ENCODE measurements around the gene SETMAR.
"Not testable (repeated sequence)": the region's sequence is repeated elsewhere in the genome, so short reads cannot be mapped to it uniquely, and the experiment has no call there.

The SETMAR gene

GRCh38 chr3:4281991-4282390 is 21.2 kb upstream of the SETMAR start:
- H3K4me3 ChIP-seq (ENCODE audit: low read depth, low read length) = no peak overlapping the region
- TF ChIP-seq CTCF (conservative IDR thresholded peaks at IDR 0.05; ENCODE audit: low read depth, low read length) = no peak
- no peak for DNase-seq (ENCODE audit: low read depth)

- TF ChIP-seq CTCF (conservative IDR thresholded peaks at IDR 0.05; ENCODE audit: low read depth, low read length) = no peak
- H3K4me3 ChIP-seq (ENCODE audit: low read depth, low read length) = no peak overlapping the region
- DNase-seq (ENCODE audit: low read depth) = peak; percentile 27
Measured at GRCh38 chr3:4284865-4285264, 18.3 kb upstream of the SETMAR start.

- H3K4me3 ChIP-seq (ENCODE audit: low read depth, low read length) = no peak overlapping the region
- no peak for TF ChIP-seq CTCF (conservative IDR thresholded peaks at IDR 0.05; ENCODE audit: low read depth, low read length)
- DNase-seq (ENCODE audit: low read depth) = no peak
Measured at GRCh38 chr3:4289044-4289443, 14.1 kb upstream of the SETMAR start.

- peak; percentile 74 for DNase-seq (ENCODE audit: low read depth)
- no peak overlapping the region for H3K4me3 ChIP-seq (ENCODE audit: low read depth, low read length)
- TF ChIP-seq CTCF (conservative IDR thresholded peaks at IDR 0.05; ENCODE audit: low read depth, low read length) = peak; percentile 84
Measured at GRCh38 chr3:4290272-4290893, 12.8 kb upstream of the SETMAR start.

GRCh38 chr3:4292301-4292700 is 10.9 kb upstream of the SETMAR start:
- no peak for DNase-seq (ENCODE audit: low read depth)
- no peak for TF ChIP-seq CTCF (conservative IDR thresholded peaks at IDR 0.05; ENCODE audit: low read depth, low read length)

GRCh38 chr3:4294616-4295327 is 8.4 kb upstream of the SETMAR start:
- TF ChIP-seq CTCF (conservative IDR thresholded peaks at IDR 0.05; ENCODE audit: low read depth, low read length) = no peak
- no peak overlapping the region for H3K4me3 ChIP-seq (ENCODE audit: low read depth, low read length)
- no peak for DNase-seq (ENCODE audit: low read depth)

More at GRCh38 chr3:4292301-4292700, 10.9 kb upstream of the SETMAR start:
- no peak overlapping the region for H3K4me3 ChIP-seq (ENCODE audit: low read depth, low read length)

GRCh38 chr3:4296454-4296853 is 6.7 kb upstream of the SETMAR start:
- not testable (repeated sequence) for DNase-seq (ENCODE audit: low read depth); H3K4me3 ChIP-seq (ENCODE audit: low read depth, low read length)
